Activated T-cell treated with anti-CD3 and anti-CD28 coated beads, Interleukin-2, amount 50 U/mL, for 72 hours (primary cell): ENCODE measurements around the gene WDR86. TPM values are rescaled to one million over a fixed set of nuclear protein-coding genes. Genes with fewer than 3 reads are reported as not detected.

Experiments used
- ATAC-seq, 2 donors: fragments of 150-1000 bp; cut with Tn5 transposase; replicated peaks in 1 of 2; 2 replicates each; pipeline ENCODE4 v1.10.0; 2021; ENCODE audit warnings: moderate library complexity in 2 of 2, mild to moderate bottlenecking in 1 of 2
- DNase-seq, 2 donors: peaks; one replicate each; pipeline ENCODE4 v3.0.0; 2021 to 2022; ENCODE audit warnings: mixed read lengths in 1 of 2
- H3K27ac Mint-ChIP-seq: one replicate; pipeline ENCODE4 v1.8.0; 2022; ENCODE audit warnings: mild to moderate bottlenecking, moderate library complexity, mixed read lengths
- H3K27me3 Mint-ChIP-seq: one replicate; pipeline ENCODE4 v1.8.0; 2022; ENCODE audit warnings: low read depth, mixed read lengths
- H3K36me3 Mint-ChIP-seq, 2 donors: one replicate each; pipeline ENCODE4 v1.8.0; 2022; ENCODE audit warnings: mixed read lengths in 2 of 2, mild to moderate bottlenecking in 1 of 2; ENCODE audit not compliant: insufficient read depth in 2 of 2
- H3K4me1 Mint-ChIP-seq: one replicate; pipeline ENCODE4 v1.8.0; 2022; ENCODE audit warnings: low read depth, mixed read lengths
- H3K4me3 Mint-ChIP-seq, 2 donors: one replicate each; pipeline ENCODE4 v1.8.0; 2022; ENCODE audit warnings: mild to moderate bottlenecking in 2 of 2, mixed read lengths in 2 of 2, moderate library complexity in 2 of 2
- H3K9me3 Mint-ChIP-seq, 2 donors: one replicate each; pipeline ENCODE4 v1.8.0; 2022; ENCODE audit warnings: mixed read lengths in 2 of 2
- total RNA-seq, 2 donors: library from RNA; stranded (reverse); gene quantifications; one replicate each; pipeline ENCODE4 v1.2.3, GENCODE V29; 2022

WDR86 gene
- total RNA-seq, 2 donors from 2014 or later = 0.53 to 1.0 TPM

DNA sequence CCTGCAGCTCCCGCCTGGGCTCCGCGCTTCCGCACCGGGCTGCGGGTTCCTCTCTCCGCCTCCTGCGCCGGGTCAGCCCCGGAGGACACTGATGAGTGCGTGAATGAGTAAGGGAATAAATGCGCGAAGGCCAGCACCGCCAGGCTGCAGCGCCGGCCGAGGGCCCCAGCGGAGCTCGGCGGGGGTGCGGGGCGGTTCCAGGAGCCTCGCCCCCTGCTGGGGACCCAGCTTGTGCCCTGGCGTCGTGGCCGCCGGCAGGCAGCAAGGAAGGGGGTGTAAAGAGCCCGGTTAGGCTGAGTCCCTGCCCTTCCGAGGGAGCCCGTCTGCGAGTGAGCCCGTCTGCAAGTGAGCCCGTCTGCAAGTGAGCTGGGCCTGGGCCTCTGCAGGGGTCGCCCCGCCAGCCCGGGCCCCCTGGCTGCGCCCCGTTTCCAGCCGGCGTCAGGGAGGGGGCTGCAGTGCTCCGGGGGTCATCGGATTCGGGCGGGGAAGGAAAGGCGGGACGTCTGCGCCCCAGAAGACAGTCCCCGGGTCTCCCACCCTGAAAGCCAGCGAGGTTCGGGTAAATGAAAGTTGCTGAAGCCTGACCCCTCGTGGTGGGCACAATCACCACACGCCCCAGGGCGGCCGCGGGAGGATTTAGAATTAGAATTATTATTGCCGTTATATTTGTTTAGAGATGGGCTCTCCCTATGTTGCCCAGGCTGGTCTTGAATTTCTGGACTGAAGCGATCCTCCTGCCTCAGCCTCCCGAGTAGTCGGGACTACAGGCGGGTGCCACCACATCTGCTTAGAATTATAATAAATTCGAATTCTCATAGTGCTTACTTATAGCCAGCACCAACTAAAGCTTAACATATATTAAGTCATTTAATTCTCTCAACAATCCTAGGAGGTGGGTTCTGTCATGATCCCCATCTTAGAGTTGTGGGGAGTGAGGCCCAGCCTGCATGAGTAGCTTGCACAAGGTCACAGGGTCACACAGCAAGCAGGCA lies 38.7 kb upstream of the WDR86 start:
- Mint-ChIP-seq H3K4me1 (peaks cover 39% of the 10 kb centered on the region), H3K4me3 (peak overlapping the region; percentile 39 to 74), H3K27me3 (peaks cover 7% of the 10 kb centered on the region), H3K27ac (no peak overlapping the region), H3K9me3 (no peaks in the 10 kb centered on the region), H3K36me3 (no peaks in the 10 kb centered on the region)
- ATAC-seq (peak; percentile 78 to 79), DNase-seq (peak; percentile 79 to 80)

DNA sequence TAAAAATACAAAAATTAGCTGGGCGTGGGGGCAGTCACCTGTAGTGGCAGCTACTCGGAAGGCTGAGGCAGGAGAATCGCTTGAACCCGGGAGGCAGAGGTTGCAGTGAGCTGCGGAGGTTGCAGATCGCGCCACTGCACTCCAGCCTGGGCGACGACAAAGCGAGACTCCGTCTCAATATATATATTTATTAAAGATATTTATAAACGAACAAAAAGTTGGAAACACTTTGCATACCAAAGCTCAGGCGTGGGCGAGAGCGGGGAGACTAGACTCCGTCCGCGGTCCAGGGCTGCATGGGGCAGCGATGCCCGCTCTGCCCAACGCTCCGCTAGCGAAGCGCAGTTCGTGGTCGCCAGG lies 38.0 kb upstream of the WDR86 start:
- Mint-ChIP-seq H3K27me3 (peaks cover 7% of the 10 kb centered on the region), H3K4me1 (peaks cover 45% of the 10 kb centered on the region)

DNA sequence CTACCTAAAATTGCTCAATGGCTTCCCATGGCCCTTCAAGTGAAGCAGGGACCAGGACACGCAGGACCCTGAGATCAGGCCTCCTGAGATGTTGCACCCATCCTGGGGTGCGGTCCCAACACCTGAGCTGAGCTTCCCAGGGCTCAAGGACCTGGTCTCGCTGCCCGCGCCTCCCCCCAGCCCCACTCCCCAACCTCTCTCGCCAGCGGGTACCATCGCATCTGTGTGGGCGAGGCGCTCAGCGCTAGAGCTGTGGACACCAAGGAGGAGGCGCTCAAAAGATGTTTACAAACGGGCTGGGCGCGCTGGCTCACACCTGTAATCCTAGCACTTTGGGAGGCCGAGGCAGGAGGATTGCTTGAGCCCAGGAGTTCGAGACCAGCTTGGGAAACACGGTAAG lies 37.5 kb upstream of the WDR86 start:
- H3K27ac Mint-ChIP-seq = no peak overlapping the region
- peaks cover 48% of the 10 kb centered on the region for H3K4me1 Mint-ChIP-seq
- no peaks in the 10 kb centered on the region for H3K9me3 Mint-ChIP-seq
- peaks cover 7% of the 10 kb centered on the region for H3K27me3 Mint-ChIP-seq
- H3K36me3 Mint-ChIP-seq = no peaks in the 10 kb centered on the region
- ATAC-seq = no peak
- peak overlapping the region in 1 of 2 donors; percentile 15 for H3K4me3 Mint-ChIP-seq
- DNase-seq = no peak

More for the DNA sequence above, 38.0 kb upstream of the WDR86 start:
- DNase-seq (no peak), ATAC-seq (no peak)
- no peaks in the 10 kb centered on the region for H3K36me3 Mint-ChIP-seq
- H3K27ac Mint-ChIP-seq = no peak overlapping the region
- no peaks in the 10 kb centered on the region for H3K9me3 Mint-ChIP-seq
- peak overlapping the region; percentile 62 to 84 for H3K4me3 Mint-ChIP-seq

DNA sequence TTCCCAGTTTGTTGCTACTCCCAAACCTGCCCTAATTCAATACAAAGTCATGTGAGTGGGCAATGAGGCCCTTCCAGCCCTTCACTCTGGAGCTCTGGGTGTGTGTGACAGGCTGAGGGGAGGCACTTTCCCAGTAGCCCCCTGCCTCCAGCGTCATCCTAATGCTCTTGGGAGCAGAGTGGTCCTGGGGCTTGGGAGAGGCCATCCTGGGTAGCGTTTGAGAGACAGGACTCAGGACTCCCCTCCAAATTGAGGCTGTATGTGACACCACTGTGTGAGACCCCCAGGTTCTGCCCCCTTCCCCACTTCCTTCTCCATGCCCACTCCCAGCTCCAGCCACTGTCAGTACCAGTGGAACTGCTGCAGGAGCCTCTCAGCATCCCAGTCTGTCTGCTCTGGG lies 36.6 kb upstream of the WDR86 start:
- no peak overlapping the region for H3K4me3 Mint-ChIP-seq
- no peaks in the 10 kb centered on the region for H3K36me3 Mint-ChIP-seq
- H3K9me3 Mint-ChIP-seq = no peaks in the 10 kb centered on the region
- H3K4me1 Mint-ChIP-seq = peaks cover 57% of the 10 kb centered on the region
- H3K27ac Mint-ChIP-seq = no peak overlapping the region
- ATAC-seq (no peak), DNase-seq (no peak)
- peaks cover 7% of the 10 kb centered on the region for H3K27me3 Mint-ChIP-seq

DNA sequence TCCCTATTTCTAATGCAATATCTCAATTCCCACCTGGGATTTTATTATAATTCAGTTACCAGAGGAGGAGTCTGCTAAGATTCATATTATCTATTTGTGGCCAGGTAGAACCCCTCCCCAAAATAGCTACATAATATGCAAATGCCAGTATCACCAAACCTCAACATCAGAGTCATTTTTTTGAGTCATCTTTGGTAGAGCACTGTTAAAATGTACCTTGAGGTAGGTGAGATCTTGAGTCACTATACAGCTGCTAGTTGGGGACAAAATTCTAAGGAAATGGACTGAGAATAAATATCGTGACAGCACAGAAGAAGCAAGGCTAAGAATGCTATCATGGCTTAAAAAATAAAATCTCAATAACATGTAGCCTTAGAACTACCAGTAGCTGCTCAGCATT lies 34.8 kb upstream of the WDR86 start:
- Mint-ChIP-seq H3K4me3 (no peak overlapping the region), H3K27me3 (peaks cover 4% of the 10 kb centered on the region), H3K4me1 (peaks cover 69% of the 10 kb centered on the region), H3K9me3 (no peaks in the 10 kb centered on the region), H3K36me3 (no peaks in the 10 kb centered on the region), H3K27ac (no peak overlapping the region)
- no peak for DNase-seq
- ATAC-seq = peak; percentile 46 to 50

DNA sequence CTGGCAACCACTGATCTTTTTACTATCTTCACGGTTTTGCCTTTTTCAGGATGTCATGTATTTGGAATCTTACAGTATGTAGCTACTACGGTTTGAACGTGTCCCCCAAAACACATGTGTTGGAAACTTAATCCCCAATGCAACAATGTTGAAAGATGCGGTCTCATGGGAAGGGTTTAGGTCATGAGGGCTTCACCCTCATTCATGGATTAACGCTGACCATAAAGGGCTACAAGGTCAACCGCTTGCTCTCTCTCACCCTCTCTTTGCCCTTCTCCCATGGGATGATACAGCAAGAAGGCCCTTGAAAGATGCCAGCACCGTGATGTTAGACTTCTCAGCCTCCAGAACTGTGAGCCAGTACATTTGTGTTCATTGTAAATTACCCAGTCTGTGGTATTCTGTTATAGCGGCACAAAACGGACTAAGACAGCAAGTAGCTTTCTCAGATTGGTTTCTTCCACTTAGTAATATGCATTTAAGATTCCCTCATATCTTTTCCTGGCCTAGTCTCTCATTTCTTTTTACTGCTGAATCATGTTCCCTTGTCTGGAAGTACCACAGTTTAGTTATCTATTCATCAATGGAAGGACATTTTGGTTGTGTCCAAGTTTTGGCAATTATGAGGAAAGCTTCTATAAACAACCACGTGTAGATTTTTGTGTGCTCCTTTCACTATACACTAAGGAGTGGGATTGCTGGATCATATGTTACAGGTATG lies 33.1 kb upstream of the WDR86 start:
- Mint-ChIP-seq H3K36me3 (no peaks in the 10 kb centered on the region), H3K9me3 (no peaks in the 10 kb centered on the region), H3K27ac (no peak overlapping the region), H3K4me1 (peaks cover 70% of the 10 kb centered on the region), H3K27me3 (no peaks in the 10 kb centered on the region), H3K4me3 (no peak overlapping the region)
- ATAC-seq = no peak
- no peak for DNase-seq

DNA sequence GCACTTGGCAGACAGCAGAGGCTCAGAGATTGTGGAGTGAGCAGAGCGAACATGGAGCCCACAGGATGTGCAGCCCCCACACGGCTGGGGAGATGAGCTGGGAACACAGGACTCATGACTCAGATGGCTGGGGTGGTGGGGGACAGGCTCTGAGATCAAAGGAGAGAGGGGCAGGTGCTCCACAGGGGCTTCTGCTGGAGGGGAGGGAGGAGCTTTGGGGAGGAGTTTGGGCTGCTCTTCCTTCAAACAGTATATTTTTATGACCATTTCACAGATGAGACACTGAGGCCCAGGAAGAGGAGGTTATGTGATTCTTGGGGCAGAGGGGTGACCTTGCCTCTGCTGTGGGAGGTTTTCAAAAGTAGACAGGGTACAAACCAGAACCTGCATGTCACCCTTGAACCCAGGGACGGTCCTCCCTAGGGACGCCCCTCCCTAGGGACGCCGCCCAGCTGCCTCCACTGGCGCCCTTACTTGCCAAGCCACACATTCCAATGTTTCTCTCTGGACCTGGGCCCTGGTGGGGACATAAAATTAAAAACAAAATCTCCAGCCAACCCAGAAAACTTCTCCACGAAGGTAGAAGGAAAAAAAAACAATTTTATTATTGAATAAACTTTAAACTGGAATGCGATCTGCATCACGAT lies 31.1 kb upstream of the WDR86 start:
- Mint-ChIP-seq H3K27me3 (no peaks in the 10 kb centered on the region), H3K4me1 (peaks cover 63% of the 10 kb centered on the region)
- DNase-seq = peak in 1 of 2 donors; percentile 49

DNA sequence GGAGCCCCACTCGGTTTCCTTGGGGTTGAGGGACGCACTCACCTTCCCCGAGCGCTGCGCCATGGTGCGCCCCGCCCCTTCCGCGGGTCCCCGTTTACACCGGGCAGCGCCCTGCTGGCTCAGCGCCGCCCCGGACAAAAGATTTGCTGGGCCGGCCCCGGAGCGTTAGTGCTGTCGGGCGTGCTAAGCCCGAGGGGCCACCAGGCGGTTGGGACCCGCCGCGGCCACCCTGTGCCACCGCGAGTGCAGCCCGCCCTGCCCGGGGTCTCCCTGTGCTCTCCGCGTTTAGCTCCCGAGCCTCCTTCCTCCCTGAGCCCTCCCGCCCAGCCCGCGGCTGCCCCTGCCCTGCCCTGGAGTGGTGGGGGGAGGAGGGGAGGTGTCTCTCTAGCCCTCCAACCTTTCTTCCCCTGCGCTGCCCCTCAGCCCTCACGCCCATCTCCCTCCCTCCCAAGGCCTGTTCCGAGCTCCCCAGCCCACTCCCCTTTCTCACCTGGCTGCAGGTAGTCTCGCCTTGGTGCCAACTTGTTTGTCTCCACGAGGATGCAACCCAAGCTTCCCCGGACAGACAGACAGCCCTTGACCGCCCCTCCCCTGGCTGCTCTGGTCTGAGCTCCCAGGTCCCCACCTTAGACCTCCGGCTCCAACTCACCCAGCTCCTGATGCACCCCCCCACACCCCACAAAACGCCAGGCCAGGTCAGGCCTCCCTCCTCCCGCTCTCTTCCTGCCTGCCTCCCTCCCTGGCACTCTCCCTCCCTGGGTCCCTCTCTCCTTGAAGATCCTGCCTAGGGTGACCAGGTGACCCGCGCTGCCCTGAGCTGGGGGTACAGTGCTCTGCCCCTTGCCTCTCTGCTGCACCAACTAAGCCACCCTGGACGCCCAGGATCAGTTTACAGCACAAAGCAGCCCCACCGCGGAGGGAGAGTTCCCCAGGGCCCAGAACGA lies 30.3 kb upstream of the WDR86 start, which contains the start of gene CRYGN:
TSS of gene CRYGN (minus strand) at position 287 of the 944 bp plus-strand sequence. CDS start at position 63, 224 bp downstream.
- Mint-ChIP-seq H3K27me3 (no peaks in the 10 kb centered on the region), H3K4me1 (peaks cover 57% of the 10 kb centered on the region), H3K9me3 (no peaks in the 10 kb centered on the region), H3K36me3 (no peaks in the 10 kb centered on the region), H3K27ac (no peak within 1 kb of the TSS), H3K4me3 (peak within 1 kb of the TSS; percentile 56 to 89)
- ATAC-seq (peak; percentile 42), DNase-seq (peak; percentile 40 to 47)

More for the DNA sequence above, 31.1 kb upstream of the WDR86 start:
- Mint-ChIP-seq H3K36me3 (no peaks in the 10 kb centered on the region), H3K4me3 (peak overlapping the region; percentile 56 to 89), H3K9me3 (no peaks in the 10 kb centered on the region), H3K27ac (peak overlapping the region; percentile 26)
- ATAC-seq = peak; percentile 43 to 46

DNA sequence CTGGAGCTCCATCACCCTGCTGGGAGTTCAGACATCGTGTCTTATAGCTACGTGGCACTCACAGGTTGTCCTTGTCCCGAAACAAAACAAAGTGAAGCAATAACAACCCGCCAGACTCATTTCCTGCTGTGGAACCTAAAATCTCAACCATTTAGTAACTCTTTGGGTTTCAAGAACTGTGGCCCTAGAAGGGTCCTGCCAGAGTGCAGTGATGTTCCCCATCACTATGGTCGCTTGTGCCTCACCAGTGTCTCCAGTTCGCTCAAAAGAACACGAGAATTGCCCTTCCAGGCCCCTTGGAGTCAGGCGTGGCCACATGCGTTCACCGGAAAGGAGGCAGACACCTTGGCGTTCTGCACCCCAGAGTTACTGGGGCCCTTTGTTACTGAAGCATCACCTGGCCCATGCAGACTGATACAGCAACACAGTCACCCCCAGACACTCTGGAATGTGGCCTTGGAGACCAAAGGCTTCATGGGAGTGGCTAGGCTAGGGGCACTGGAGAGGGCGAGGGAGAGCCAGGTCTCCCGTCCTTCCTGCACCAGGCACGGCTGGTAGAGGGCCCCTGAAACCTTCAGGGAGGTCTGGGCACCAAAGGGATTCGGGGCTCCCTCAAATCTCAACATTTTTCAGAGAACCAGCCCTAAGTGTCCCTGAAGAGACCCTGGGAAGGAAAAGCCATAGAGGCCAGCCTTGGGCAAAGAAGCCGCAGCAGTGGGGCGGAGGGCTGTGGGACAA lies 29.2 kb upstream of the WDR86 start:
- Mint-ChIP-seq H3K4me3 (peak overlapping the region; percentile 56 to 89), H3K36me3 (no peaks in the 10 kb centered on the region), H3K9me3 (no peaks in the 10 kb centered on the region), H3K27me3 (no peaks in the 10 kb centered on the region), H3K4me1 (peaks cover 47% of the 10 kb centered on the region), H3K27ac (no peak overlapping the region)
- ATAC-seq = no peak
- no peak for DNase-seq

DNA sequence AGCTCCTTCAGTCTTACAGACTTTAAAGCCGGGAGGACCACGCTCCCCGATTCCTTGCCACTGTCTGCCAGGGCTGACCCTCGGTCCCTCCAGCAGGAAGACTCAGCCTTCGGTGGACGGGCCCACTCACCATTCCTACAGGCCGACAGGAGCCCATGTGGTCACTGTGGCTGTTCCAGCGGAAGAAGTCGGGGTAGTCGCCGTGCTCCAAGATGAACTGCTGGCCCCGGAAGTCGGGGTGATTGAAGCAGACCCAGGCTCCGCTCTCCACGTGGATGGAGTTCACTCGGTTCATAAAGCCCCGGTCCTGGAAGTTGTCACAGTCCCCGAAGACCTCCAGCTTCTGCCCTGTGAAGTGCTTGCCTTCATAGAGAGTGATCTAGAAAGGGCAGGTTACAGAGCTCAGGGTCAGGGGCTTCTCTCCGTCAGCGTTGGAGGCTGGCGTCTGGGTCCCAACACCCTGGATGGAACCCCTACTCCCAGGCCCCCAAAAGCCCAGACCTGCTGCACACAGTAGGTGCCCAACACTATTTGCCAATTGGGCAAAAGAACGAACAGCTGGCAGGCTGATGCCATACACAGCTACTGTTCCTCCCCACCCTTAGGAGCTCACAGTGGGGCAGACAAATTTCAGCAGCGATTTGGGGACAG lies 28.2 kb upstream of the WDR86 start:
- ATAC-seq (no peak), DNase-seq (no peak)
- H3K27ac Mint-ChIP-seq = no peak overlapping the region
- H3K27me3 Mint-ChIP-seq = no peaks in the 10 kb centered on the region
- no peaks in the 10 kb centered on the region for H3K36me3 Mint-ChIP-seq
- H3K9me3 Mint-ChIP-seq = no peaks in the 10 kb centered on the region
- H3K4me3 Mint-ChIP-seq = no peak overlapping the region
- peaks cover 51% of the 10 kb centered on the region for H3K4me1 Mint-ChIP-seq

DNA sequence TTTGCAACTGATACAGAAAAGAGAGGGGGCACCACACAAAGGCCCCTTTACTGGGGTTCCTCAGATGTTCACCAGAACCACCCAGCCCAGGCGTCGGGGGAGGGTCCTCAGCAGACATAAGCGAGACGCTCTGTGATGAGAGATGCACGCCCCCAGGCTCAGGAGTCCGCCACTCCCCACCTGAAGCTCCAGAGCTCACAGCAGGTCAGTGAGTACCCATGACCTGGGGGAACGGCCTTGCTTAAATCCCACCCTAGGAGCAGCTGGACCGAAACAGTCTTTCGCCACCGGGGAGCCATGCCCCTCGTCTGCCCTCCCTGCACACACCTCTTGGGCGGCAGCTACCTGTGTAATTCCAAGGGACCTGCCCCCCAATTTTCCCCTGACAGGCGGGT lies 27.3 kb upstream of the WDR86 start:
- DNase-seq (no peak), ATAC-seq (no peak)
- H3K4me1 Mint-ChIP-seq = peaks cover 52% of the 10 kb centered on the region
- no peak overlapping the region for H3K27ac Mint-ChIP-seq
- H3K4me3 Mint-ChIP-seq = no peak overlapping the region
- no peaks in the 10 kb centered on the region for H3K9me3 Mint-ChIP-seq
- no peaks in the 10 kb centered on the region for H3K27me3 Mint-ChIP-seq
- no peaks in the 10 kb centered on the region for H3K36me3 Mint-ChIP-seq
